HG03575 (cell line): ENCODE measurements around the gene SMIM1.

Experiments used
- ATAC-seq: cut with Tn5 transposase; IDR thresholded peaks from one replicate; pipeline ENCODE4 v1.9.1; 2021; ENCODE audit not compliant: unreplicated experiment, insufficient number of reproducible peaks, low FRiP score; ENCODE audit errors: extremely low read depth

SMIM1 gene

GRCh38 chr1:3749512-3749911 is 23.0 kb upstream of the SMIM1 start:
- no peak for ATAC-seq

GRCh38 chr1:3750741-3751140 is 21.8 kb upstream of the SMIM1 start:
- no peak for ATAC-seq

- ATAC-seq: no peak
Measured at GRCh38 chr1:3752400-3752945, 20.1 kb upstream of the SMIM1 start, which contains the start of gene CCDC27. Gene CCDC27 (plus strand): TSS chr1:3752450. CDS start chr1:3752482, 32 bp downstream.

DNA sequence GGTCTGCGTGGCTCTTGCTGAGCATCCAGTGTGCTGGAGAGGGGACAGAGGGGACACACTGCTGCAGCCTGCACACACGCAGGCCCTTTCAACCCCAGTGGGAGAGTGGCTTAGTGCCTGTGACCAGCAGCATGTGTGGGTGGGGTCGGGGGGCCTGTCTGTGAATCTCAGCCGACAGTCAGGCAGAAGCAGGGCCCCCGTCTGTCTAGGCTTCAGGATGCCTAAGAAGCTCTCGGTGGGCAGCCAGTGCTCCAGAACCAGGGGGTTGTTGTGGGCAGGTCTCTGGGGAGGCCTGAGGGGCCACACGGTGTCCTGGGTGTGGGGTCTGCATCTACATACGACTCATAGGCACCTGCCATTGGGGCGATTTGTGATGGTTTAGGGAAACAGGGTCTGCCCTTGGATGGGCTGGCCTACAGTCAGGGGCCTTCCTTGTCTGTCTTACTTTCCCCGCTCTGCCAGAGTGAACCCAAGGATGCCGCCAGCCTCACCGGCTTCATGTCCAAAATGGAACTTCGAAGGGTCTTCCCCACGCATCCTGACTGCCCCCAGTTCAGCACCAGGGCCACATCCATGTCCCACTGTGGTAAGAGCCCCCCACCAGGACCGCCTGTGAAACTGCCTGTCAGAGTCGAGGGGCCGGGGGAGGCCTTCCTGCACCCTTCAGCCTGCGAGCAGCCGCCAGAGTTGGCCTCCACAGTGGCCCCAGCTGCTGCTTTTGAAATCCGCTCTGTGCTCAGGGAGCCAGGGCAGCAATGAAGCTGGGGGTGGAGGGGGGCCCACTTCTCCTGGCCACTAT is 18.7 kb upstream of the SMIM1 start:
- no peak for ATAC-seq

- ATAC-seq: no peak
Measured at GRCh38 chr1:3756394-3756793, 16.2 kb upstream of the SMIM1 start.

- no peak for ATAC-seq
Measured at GRCh38 chr1:3759164-3759563, 13.4 kb upstream of the SMIM1 start.

DNA sequence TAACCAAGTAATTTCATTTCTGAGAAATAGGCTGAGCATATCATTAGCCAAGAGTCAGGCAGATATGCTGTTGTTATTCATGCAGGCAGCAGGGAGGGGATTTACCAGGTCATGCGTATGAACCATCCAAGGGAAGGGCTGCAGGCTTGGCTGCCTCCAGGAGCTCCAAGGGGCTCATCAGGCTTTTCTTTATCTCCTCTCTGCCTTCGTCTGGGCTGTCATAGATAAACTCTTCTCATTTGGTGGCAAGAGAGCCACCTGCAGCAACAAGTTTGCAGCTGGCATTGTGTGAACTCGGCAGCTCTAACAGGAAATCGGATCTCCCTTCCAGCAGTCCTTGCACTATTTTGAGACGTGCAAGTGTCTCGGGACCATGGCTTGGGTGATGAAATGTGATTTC is 12.8 kb upstream of the SMIM1 start:
- no peak for ATAC-seq

- ATAC-seq: no peak
Measured at GRCh38 chr1:3761296-3762010, 11.1 kb upstream of the SMIM1 start.

GRCh38 chr1:3762151-3762872 is 10.2 kb upstream of the SMIM1 start:
- no peak for ATAC-seq

DNA sequence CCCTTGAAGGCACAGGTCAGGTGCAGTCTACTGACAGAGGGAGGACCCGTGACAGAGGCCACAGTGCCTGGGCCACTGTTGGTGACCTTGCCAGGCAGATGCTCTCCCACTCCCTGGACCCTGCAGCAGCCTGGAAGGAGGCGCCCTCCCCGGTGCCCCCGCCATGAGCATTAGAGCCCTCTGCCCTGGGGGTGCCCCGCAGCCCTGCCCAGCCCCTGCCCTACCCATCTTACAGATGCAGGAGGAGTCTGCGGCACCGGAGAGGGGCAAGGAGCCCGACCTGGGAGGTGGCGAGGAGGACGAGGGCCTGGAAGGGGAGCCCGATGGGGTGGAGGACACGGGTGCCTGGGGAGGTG is 9.7 kb upstream of the SMIM1 start:
- ATAC-seq: no peak

DNA sequence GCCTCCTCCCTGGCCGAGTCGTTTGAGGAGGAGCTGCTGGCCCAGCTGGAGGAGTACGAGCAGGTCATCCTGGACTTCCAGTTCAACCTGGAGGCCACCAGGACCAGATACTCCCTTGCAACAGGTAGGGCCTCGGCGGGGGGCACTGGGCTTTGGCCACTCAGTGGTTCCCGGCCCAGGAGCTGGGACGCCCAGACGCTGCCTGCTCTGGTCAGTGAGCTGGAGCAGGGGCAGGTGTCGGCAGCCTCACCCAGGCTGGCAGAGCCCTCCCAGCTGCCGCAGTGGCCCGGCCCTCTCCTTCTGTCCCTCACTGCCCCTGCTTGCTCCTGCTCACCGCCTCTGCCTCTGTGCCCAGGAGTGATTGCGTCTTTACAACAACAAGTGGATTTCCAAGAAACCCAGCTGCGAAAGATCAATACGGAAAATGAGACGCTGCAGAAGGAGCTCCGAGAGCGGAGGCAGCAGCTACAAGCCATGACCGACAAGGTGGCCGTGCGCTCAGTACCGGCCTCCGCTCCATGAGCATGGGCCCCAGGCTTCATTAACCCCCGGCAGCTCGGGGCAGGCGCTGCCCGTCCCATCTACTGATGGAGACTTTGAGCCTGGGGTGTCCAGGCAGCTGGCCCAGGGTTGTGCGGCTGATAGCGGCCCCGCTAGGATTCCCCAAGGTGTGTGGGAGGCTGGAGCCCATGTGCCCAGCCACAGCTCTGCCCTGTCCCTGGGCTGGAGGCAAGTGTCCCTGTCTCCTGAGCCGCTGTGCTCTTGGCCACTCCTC is 9.0 kb upstream of the SMIM1 start:
- ATAC-seq: no peak

DNA sequence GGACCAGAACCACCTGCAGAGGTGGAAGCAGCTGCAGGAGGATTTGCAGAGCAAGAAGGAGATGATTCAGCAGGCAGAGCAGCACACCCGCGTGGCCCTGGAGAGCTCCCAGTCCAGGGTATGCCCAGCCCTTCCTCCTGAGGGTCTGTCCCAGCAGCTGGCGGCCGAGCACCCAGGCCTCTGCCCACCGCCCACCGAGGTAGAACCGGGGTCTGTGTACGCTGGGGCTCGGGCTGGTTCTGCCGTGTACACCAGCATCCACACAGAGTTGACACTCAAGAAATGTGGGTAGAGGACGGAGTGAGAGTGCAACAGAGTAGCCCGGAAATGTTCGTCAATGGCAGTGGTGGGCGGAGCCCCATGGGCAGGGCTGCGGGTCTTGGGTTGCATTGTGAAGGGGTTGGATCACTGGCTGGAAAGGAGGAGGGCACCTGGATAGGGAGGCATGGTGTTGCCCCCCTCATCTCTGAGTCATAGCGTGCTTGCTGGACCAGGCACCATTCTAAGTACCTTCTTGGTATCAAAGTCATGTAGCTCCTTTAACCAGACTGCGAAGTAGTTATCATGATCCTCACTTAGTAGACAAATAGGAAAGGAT is 5.1 kb upstream of the SMIM1 start:
- ATAC-seq: no peak

DNA sequence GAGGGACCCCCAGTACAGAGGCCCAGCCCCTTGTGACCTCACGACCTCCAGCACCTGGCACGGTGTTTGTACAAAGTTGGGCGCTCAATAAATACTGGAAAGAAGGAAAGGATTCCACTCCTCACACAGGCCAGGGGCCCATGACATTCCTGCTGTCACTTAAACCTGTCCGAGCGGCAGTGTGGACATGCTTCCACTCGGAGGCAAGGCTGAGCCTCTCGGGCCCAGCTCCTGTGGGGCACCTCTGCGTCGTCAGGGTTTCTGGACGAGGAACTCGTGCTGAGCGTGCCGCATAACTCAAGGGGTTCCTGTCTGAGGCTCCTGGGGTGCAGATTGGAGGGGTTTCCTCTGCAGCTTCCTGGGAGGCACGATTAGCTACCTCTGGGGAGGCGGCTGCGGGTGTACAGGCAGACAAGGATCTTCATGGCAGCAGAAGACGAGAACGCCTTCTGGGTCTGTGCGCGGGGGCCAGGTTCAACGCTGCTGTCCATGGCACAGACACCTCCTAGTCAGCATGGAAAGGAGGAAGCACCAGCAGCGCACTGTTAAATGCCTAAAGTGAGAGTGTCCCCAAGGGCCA is 3.6 kb upstream of the SMIM1 start:
- no peak for ATAC-seq

GRCh38 chr1:3770047-3770765 is 2.3 kb upstream of the SMIM1 start:
- ATAC-seq: no peak

DNA sequence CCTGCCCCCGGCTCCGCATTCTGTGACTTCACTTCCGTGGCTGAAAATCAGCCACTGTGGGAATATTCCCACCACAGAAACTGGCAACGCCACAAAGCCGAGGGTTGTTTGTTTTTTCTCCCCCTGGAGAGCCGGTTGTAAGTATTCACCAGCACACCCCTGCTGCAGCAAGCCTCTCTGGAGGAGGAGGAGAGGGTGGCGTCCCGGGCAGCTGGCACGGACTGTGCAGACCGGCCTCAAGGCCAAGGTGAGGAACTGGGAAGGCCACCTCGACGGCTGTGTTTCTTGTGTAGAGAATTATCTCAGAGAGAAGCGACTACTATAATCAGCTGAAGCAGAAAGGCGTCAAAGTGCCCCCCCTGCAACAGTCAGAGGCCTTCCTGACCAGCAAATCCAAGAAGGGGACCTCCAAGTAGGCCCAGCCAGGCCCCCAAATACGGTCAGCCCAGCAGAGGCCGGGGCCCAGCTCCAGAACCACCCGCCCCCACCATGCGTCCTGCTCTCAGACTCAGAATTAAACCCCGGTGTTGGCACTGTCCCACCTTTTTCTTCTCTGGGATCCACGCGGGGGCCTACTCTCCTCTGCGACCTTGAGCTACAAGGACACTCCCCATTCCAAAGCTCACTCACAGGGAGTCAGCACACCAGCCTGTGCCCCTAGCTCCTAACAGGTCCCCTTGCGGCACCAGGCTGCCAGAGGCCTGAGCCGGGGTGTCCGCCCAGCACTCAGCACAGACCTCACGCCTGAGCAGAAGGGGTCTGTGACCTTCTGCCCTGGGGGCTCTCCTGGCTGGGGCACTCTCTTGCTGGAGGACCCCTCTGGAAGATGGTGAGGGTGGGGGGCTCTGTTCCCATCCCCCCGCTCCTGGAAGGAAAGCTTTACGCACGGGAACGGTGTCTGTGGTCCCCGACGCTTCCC is 1.2 kb upstream of the SMIM1 start:
- ATAC-seq: no peak

DNA sequence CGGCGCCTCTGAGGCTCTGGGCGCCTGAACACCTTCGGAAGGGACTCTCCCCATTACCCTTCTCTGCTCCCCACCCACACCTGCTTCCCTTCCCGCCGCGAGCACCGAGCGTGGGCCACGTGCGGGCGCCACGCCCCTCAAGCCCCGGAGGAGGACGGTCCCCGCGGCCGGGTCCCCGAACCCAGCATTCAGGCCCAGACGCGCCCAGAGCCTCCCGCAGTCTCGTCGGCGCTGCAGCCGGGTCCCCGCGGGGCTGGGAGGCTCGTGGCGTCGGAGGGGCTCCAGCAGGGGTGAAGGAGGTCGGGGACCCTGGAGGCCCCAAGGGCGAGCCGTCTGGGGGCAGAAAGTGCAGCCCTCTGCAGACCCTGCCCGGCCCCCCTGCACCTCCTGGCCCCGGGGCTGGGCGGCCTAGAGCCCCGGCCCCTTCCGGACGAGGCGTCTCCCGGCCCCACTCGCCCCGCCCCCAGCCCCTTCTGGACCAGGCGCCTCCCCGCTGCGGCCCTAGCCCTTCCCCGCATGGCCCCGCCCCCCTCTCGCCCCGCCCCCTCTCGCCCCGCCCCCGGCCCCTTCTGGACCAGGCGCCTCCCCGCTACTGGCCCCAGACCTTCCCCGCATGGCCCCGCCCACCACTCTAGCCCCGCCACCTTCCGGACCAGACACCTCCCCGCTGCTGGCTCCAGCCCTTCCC is 378 bp upstream of the SMIM1 start:
- ATAC-seq: no peak
